H1 (cell line): ENCODE results near the gene RAB24. TPM values are rescaled to one million over a fixed set of nuclear protein-coding genes. Genes with fewer than 3 reads are reported as not detected.

Experiments
- SP2 ChIP-seq: IDR thresholded peaks from 2 replicates; pipeline ENCODE4 v1.6.1; 2012; ENCODE audit warnings: mild to moderate bottlenecking, low read length, inconsistent platforms
- polyA plus RNA-seq, 7 experiments: library from polyadenylated mRNA; depleted of rRNA in 3 of 7; stranded (reverse) in 5 of 7; unstranded in 2 of 7; fragments of >200 nt in 5 of 7; fragments of 200-250 nt in 2 of 7; gene quantifications; 1 replicate in 5 of 7; 2 replicates in 1 of 7; 4 replicates in 1 of 7; pipeline versions ENCODE4 v1.2.1 to v1.2.3, GENCODE V29; 2011 to 2013; ENCODE audit warnings: missing spikeins in 2 of 7, mixed read lengths in 2 of 7
- total RNA-seq: library from RNA; stranded (reverse); fragmentation: NEBNext Ultra II Directional; extraction: Animal tissue kit (Norgen Biotek cat#: 25700); gene quantifications from 2 replicates; pipeline ENCODE4 v1.2.1, GENCODE V29; 2021

RAB24 gene
- total and polyA plus RNA-seq, 2 of the 8 experiments (the other 6 are each of a cell fraction or from before 2014, with no cell fraction given) = 18.8 to 33.8 TPM

DNA sequence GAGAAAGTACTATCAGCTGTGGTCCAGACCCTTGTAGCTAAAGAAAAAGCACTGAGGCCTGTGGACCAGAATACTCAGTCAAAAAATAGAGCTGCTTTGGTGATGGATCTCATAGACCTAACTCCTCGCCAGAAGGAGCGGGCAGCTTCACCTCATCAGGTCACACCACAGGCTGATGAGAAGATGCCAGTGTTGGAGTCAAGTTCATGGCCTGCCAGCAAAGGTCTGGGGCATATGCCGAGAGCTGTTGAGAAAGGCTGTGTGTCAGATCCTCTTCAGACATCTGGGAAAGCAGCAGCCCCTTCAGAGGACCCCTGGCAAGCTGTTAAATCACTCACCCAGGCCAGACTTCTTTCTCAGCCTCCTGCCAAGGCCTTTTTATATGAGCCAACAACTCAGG lies 8.9 kb downstream of the RAB24 start (continued):
- no peak for TF ChIP-seq SP2
